Astrocyte of the cerebellum (primary cell): ENCODE data around the gene TRAPPC2.

Experiments used
- DNase-seq: peaks from one replicate; pipeline ENCODE4 v3.0.0-alpha.2; 2011; ENCODE audit warnings: low read depth
- H3K4me3 ChIP-seq: 2 replicates; pipeline ENCODE4 v1.5.1; 2011; ENCODE audit warnings: mild to moderate bottlenecking, low read depth, low read length, moderate library complexity
- in situ Hi-C: cut with HindIII; loops from 2 replicates; pipeline ENCODE4 v1.10.0; 2017; ENCODE audit warnings: low sequenced_read_pairs
- TF ChIP-seq, protein P1 (sequence below): IDR thresholded peaks from 2 replicates; pipeline ENCODE4 v1.5.1; 2012; ENCODE audit warnings: low read length, low read depth, moderate library complexity, mild to moderate bottlenecking; ENCODE audit errors: missing control alignments

TRAPPC2 gene

DNA sequence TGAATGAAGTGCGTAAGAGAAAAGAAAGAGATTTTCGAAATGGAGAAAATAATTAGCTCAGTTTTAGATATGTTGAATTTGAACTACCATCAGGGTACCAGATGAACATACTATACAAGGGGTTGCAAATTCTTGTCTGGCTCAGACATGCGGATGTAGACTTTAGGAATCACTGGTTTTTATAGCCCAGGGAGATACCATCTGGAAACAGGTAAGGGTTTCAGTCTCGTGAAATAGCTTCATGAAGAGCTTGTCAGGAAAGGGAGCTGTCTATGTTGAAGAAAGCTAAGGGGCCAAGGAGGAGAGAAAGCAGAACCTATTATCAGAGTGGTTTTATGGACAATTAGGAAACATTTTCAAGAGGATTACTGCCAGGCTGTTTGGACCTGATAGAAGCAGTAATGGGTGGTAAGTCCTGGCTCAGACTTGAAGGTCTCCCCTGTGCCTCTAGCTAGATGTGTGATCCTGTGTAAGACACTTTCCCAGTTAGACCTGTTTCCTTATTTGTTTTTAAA lies 38.8 kb downstream of the TRAPPC2 start:
- no peak overlapping the region for H3K4me3 ChIP-seq
- TF ChIP-seq, protein P1, sequence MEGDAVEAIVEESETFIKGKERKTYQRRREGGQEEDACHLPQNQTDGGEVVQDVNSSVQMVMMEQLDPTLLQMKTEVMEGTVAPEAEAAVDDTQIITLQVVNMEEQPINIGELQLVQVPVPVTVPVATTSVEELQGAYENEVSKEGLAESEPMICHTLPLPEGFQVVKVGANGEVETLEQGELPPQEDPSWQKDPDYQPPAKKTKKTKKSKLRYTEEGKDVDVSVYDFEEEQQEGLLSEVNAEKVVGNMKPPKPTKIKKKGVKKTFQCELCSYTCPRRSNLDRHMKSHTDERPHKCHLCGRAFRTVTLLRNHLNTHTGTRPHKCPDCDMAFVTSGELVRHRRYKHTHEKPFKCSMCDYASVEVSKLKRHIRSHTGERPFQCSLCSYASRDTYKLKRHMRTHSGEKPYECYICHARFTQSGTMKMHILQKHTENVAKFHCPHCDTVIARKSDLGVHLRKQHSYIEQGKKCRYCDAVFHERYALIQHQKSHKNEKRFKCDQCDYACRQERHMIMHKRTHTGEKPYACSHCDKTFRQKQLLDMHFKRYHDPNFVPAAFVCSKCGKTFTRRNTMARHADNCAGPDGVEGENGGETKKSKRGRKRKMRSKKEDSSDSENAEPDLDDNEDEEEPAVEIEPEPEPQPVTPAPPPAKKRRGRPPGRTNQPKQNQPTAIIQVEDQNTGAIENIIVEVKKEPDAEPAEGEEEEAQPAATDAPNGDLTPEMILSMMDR, result no peak
- no peak for DNase-seq
- in situ Hi-C loops, result no loop called here

DNA sequence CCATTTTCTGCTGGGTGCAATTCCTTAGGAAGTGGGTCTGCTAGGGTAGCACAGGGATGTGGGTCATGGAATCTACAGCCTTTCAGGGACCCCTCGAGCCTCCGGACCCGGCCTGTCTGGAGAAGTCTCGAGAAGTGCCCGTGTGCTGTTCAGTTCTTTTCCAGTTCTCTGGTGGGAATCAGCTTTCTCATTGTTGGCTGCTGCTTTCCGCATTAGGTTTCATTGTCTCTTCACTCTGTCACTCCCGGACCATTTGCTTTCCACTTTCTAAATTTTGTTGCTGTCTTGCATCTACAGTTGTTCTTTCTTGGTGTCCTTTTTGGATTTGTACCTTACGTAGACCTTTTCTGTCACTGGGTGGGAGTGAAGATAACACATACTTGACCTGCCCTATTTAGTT lies 39.4 kb downstream of the TRAPPC2 start:
- in situ Hi-C loops, result no loop called here

DNA sequence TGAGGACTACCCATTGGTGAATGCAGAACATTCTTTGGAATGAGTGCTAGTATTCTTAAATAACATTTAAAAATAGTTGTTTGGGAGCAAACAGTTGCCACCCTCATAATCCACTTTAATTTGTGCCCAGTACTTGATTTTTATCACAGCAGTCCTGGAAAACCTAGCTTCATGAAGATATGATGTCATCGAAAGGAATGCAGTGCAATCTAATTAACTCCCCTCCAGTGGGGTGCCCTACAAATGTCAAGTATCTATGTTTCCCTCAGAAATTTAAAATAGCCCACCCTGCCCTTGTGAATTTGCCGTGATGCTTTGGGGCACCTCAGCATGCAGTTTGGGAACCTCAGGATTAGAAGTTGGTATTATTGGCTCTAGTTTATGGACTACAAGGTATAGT lies 40.1 kb downstream of the TRAPPC2 start:
- TF ChIP-seq, protein P1, result no peak
- no peak overlapping the region for H3K4me3 ChIP-seq
- in situ Hi-C loops, result no loop called here
- no peak for DNase-seq

More for the DNA sequence above, 39.4 kb downstream of the TRAPPC2 start:
- TF ChIP-seq, protein P1, result no peak
- H3K4me3 ChIP-seq, result no peak overlapping the region
- no peak for DNase-seq

DNA sequence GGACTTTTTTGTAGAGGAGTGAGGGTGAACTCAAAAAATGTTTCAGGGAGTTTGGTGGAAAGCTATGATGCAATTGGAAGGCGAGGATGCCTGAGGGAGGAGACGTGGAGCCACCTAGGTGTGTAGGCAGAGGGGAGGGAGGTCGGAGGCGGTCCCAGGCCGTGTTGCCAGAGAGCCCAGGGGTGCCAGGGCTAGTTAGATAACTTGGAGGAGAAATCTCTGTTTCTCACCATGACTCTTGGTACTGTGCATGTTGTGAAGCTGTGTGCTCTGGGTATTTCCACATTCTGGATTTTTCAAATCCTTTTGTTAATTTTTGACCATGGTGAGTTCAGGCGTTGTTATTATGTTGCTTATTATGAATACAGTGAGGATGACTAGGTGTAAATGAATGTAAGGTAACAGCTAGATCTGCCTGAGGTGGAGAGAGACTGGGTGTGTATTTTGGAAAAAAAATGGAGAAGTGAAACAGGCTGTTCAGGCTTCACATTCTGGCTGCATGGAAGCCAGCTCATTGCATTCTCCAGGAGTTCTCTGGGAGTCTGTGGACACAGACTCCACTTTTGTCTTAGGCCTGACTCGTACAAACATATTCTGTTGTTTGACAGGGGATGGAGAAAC lies 41.0 kb downstream of the TRAPPC2 start:
- H3K4me3 ChIP-seq, result no peak overlapping the region
- TF ChIP-seq, protein P1, result no peak
- in situ Hi-C loops, result no loop called here
- no peak for DNase-seq

- no peak overlapping the region for H3K4me3 ChIP-seq
These were observed 41.6 kb downstream of the TRAPPC2 start for GRCh38 chrX:13692771-13693231.

GRCh38 chrX:13691841-13692371 lies 42.5 kb downstream of the TRAPPC2 start:
- in situ Hi-C loops, result no loop called here
- TF ChIP-seq, protein P1, result no peak
- H3K4me3 ChIP-seq, result no peak overlapping the region
- DNase-seq, result no peak

More at GRCh38 chrX:13692771-13693231, 41.6 kb downstream of the TRAPPC2 start:
- in situ Hi-C loops, result no loop called here
- TF ChIP-seq, protein P1, result no peak
- DNase-seq, result no peak
